Cardiac muscle cell (in vitro differentiated cells and primary cell): Measurements from ENCODE around the gene C18orf32. TPM values are rescaled to one million over a fixed set of nuclear protein-coding genes. Genes with fewer than 3 reads are reported as not detected.

Experiments
- DNase-seq, 2 donors: peaks; one replicate each; pipeline versions ENCODE4 v3.0.0 to v3.0.0-alpha.2; 2010 to 2017; ENCODE audit warnings: low read depth in 1 of 2, low spot score in 1 of 2
- H3K27ac ChIP-seq: fragments of 200-600 bp; sonication (generic); 2 replicates; pipeline ENCODE4 v1.5.1; 2016
- H3K27me3 ChIP-seq: fragments of 200-600 bp; sonication (generic); 2 replicates; pipeline ENCODE4 v1.6.0; 2016; ENCODE audit warnings: control low read depth
- H3K36me3 ChIP-seq: fragments of 200-600 bp; sonication (generic); 2 replicates; pipeline ENCODE4 v1.5.1; 2016; ENCODE audit warnings: control low read depth
- H3K4me1 ChIP-seq: fragments of 200-600 bp; sonication (generic); 2 replicates; pipeline ENCODE4 v1.8.1; 2017; ENCODE audit warnings: low read depth, mild to moderate bottlenecking, mixed run types
- H3K4me3 ChIP-seq: fragments of 200-600 bp; sonication (generic); 2 replicates; pipeline ENCODE4 v1.5.1; 2016; ENCODE audit warnings: mild to moderate bottlenecking
- H3K9me3 ChIP-seq: fragments of 200-600 bp; sonication (generic); 2 replicates; pipeline ENCODE4 v1.5.1; 2017; ENCODE audit warnings: low read depth, mild to moderate bottlenecking, control low read depth
- CTCF ChIP-seq: IDR thresholded peaks from 2 replicates; pipeline ENCODE4 v1.5.1; 2012; ENCODE audit warnings: low read depth, mild to moderate bottlenecking, low read length
- polyA plus RNA-seq: library from polyadenylated mRNA; unstranded; fragments of >200 nt; fragmentation: Nextera tagmentation; extraction: Ambion mirVana; gene quantifications from 2 replicates; pipeline ENCODE4 v1.2.1, GENCODE V29; 2016
- total RNA-seq: library from RNA; depleted of rRNA; stranded (reverse); fragments of >200 nt; gene quantifications from 2 replicates; pipeline ENCODE4 v1.2.3, GENCODE V29; 2016

The C18orf32 gene
- total and polyA plus RNA-seq, 2 experiments from 2014 or later = 22.5 to 109 TPM

- Histone ChIP-seq H3K4me1 (no peaks in the 10 kb centered on the region), H3K27ac (no peak overlapping the region), H3K27me3 (no peaks in the 10 kb centered on the region), H3K9me3 (no peaks in the 10 kb centered on the region), H3K4me3 (no peak overlapping the region), H3K36me3 (no peaks in the 10 kb centered on the region)
- TF ChIP-seq CTCF = no peak
- DNase-seq = no peak
These were observed 51.9 kb downstream of the C18orf32 start for GRCh38 chr18:49435170-49435569.

- TF ChIP-seq CTCF = no peak
- no peak for DNase-seq
- Histone ChIP-seq H3K27ac (no peak overlapping the region), H3K36me3 (peaks cover 3% of the 10 kb centered on the region), H3K27me3 (no peaks in the 10 kb centered on the region), H3K4me3 (no peak overlapping the region), H3K4me1 (no peaks in the 10 kb centered on the region), H3K9me3 (no peaks in the 10 kb centered on the region)
These were observed 54.4 kb downstream of the C18orf32 start for GRCh38 chr18:49432602-49433001.

DNA sequence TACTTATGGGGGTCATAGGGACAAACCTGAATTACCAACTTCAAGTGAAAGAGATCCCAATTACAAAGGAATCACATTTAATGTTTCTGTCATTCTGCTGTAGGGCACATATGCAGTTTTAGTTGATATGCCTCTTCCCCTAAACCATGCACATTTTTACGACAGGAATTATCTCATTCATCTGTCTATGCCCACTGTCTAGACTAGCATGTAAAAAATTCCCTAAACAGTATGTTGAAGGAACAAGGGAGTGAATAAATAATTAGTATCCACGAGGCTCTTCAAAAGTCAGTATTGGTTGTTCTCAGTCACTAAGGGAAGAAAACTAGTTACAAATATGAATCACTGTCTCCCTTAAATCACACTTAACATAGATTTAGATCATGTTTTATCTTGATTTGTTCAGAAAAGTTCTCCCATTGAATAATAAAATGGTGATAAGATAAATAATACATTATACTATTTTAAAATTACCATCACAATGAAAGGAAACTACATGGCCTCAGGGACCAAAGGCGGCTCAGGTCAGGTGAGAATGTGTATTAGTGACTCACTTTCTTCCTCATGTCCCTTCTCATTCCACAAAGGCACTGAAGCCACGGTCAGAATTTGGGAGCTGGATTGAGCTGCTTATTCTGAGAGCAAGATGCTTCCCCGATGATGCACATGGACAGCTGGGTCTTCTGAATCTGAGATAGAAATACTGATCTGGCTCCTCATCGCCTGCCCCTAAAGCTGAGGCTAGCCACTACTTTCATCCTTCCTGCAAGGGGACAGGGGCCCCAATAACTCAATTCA lies 55.7 kb downstream of the C18orf32 start:
- no peak for TF ChIP-seq CTCF
- Histone ChIP-seq H3K27me3 (no peaks in the 10 kb centered on the region), H3K9me3 (no peaks in the 10 kb centered on the region), H3K27ac (no peak overlapping the region), H3K36me3 (peaks cover 3% of the 10 kb centered on the region), H3K4me3 (no peak overlapping the region), H3K4me1 (no peaks in the 10 kb centered on the region)
- no peak for DNase-seq

Other genes with a start within 250 kb of the C18orf32 start
- gene DYM, start 26.6 kb downstream of the C18orf32 start, total RNA-seq = 90.2 and 189 TPM in 2 replicates
- gene DYM, start 26.6 kb downstream of the C18orf32 start, polyA plus RNA-seq = 43.6 and 52.3 TPM in 2 replicates
- 1,792 and 1,922 TPM in 2 replicates for gene RPL17, start 5.2 kb upstream of the C18orf32 start, total RNA-seq
- 737 and 809 TPM in 2 replicates for gene RPL17, start 5.2 kb upstream of the C18orf32 start, polyA plus RNA-seq
- 1.5 and 3.3 TPM in 2 replicates for gene LIPG, start 74.8 kb upstream of the C18orf32 start, total RNA-seq
- gene LIPG, start 74.8 kb upstream of the C18orf32 start, polyA plus RNA-seq = 1.5 and 2.8 TPM in 2 replicates